ENCODE measurements around the gene TIGAR. TPM values are rescaled to one million over a fixed set of nuclear protein-coding genes. Genes with fewer than 3 reads are reported as not detected.

The TIGAR gene
- total RNA-seq, 3 donors from 2014 or later, result 2.9 to 7.5 (median 6.9) TPM

DNA sequence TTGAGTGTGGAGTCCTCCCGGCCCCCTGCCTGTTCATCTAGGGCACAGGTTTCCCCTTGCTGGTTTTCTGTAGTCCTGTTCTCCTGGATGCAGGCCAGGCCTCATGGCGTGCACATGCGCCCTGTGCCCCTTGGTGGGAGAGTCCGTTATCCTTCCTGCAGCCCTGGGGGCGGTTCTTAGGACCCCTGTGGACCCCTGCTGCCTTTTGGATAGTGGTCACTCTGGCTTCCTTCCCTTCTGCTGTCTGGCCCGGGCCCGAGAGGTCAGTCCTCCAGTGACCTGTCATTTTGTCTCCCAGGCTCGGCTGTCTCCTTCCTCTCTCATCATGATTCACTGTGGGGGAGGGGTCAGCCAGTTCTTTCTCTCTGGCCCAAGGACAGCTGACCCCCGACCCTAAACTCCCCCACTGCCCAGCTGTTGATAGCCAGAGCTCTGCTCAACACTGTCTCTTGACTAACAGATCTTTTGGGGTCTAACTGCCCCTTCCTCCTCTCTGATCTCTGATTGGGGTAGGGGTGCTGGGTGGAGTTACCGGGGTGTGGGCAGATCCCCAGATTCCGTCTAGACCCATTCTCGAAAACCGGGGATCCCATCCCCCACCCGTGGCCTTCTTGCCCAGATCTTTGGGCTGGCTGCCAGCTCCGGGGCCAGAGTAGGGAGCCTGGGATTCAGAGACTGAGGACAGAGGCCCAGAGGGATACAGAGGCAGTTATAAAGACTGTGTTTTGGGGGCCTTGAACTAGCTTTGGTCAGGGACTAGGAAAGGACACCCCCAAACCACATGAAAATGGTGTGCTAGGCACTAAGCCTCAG lies 40.5 kb upstream of the TIGAR start:
- Histone ChIP-seq H3K27me3 (peaks cover 0 to 3% of the 10 kb centered on the region in 2 donors), H3K4me1 (no peaks in the 10 kb centered on the region), H3K9me3 (no peaks in the 10 kb centered on the region), H3K4me3 (peak overlapping the region in 1 of 3 donors; percentile 46), H3K27ac (peak overlapping the region; percentile 66 to 84), H3K36me3 (no peaks in the 10 kb centered on the region)
- TF ChIP-seq POLR2AphosphoS5 (IDR thresholded peaks at IDR 0.05) (no peak), POLR2A (IDR thresholded peaks at IDR 0.05) (no peak)
- TF ChIP-seq, protein P1, sequence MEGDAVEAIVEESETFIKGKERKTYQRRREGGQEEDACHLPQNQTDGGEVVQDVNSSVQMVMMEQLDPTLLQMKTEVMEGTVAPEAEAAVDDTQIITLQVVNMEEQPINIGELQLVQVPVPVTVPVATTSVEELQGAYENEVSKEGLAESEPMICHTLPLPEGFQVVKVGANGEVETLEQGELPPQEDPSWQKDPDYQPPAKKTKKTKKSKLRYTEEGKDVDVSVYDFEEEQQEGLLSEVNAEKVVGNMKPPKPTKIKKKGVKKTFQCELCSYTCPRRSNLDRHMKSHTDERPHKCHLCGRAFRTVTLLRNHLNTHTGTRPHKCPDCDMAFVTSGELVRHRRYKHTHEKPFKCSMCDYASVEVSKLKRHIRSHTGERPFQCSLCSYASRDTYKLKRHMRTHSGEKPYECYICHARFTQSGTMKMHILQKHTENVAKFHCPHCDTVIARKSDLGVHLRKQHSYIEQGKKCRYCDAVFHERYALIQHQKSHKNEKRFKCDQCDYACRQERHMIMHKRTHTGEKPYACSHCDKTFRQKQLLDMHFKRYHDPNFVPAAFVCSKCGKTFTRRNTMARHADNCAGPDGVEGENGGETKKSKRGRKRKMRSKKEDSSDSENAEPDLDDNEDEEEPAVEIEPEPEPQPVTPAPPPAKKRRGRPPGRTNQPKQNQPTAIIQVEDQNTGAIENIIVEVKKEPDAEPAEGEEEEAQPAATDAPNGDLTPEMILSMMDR (IDR thresholded peaks at IDR 0.05), result no peak
- intact Hi-C loops (cut with DNase I; ENCODE audit: low total_unique reads), result loop anchor here (10.0 kb wide), 1 partner anchor 396 kb away; no protein-coding TSS in a partner anchor
- DNase-seq (ENCODE audit: low spot score in 2 of 2), result no peak

DNA sequence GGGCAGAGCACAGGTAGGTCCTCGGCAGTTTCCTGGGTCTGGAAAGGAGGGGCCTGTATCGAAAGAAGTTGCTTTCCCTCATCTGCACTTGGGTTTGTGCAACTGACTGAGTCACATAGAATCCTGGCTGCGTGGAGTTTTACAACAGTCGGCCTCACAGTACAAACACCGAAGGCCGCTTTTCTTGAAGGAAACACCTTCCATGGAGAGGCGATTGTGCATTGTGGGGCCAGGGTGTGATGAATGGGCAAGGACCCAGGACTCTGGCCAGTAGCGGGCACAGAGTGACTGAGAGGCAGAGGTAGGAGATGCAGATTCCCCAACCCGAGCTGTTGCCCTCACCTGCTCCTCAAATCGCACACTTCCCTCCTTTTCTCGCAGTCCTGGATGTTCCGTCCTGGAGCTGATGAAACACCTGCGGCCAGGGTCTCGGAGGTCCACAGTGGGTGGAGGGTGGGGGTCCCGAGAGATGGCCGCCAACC lies 39.8 kb upstream of the TIGAR start:
- no peaks in the 10 kb centered on the region for H3K4me1 ChIP-seq
- no peak for DNase-seq (ENCODE audit: low spot score in 2 of 2)

DNA sequence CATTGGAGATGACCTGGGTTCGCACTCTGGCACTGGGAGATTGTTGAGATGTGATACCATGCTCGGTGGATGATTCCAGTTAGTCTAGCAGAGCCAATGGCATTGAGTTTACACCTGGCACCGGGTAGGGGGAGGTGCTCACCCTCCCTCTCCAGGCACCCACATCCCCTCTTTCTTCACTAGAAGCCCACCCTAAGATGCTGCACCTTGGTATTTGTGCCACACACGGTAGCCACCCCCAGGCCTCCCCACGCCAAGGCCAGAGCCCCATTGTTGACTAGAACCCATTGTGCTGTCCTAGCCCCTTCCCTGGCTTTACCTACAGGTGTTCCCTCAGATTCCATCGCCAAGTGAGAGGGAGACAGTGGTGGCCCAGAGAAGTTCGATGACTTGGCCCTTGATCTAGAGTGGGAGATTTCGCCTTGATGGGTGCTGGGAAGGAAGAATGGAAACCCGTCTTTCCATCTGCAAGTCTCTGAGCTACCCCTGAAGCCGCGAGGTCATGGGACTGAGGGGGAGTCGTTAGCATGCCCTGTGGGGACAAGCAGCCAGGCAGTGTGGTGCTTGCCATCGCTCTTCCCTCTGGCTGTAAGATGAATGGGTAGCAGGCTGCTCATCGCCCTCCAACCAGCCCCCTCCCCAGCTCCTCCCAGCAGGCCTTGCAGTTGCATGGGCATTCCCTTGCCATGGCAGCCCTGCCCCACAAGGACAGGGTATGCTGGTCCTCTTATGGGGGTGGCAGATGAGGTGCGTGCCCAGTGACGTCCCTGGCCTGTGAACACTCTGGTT lies 38.7 kb upstream of the TIGAR start:
- H3K4me1 ChIP-seq, result no peaks in the 10 kb centered on the region
- intact Hi-C loops (cut with DNase I; ENCODE audit: low total_unique reads), result loop anchor here (10.0 kb wide), 1 partner anchor 397 kb away; no protein-coding TSS in a partner anchor
- H3K27me3 ChIP-seq, result peaks cover 0 to 5% of the 10 kb centered on the region in 2 donors
- no peak for DNase-seq (ENCODE audit: low spot score in 2 of 2)
- H3K36me3 ChIP-seq, result no peaks in the 10 kb centered on the region
- TF ChIP-seq POLR2AphosphoS5 (IDR thresholded peaks at IDR 0.05) (no peak), POLR2A (IDR thresholded peaks at IDR 0.05) (no peak)
- TF ChIP-seq, protein P1 (IDR thresholded peaks at IDR 0.05), result no peak
- no peak overlapping the region for H3K4me3 ChIP-seq
- no peak overlapping the region for H3K27ac ChIP-seq
- no peaks in the 10 kb centered on the region for H3K9me3 ChIP-seq

More for the DNA sequence above, 39.8 kb upstream of the TIGAR start:
- H3K9me3 ChIP-seq, result no peaks in the 10 kb centered on the region
- peaks cover 0 to 5% of the 10 kb centered on the region in 2 donors for H3K27me3 ChIP-seq
- H3K4me3 ChIP-seq, result peak overlapping the region in 1 of 3 donors; percentile 46
- no peaks in the 10 kb centered on the region for H3K36me3 ChIP-seq
- TF ChIP-seq POLR2A (IDR thresholded peaks at IDR 0.05) (no peak), POLR2AphosphoS5 (IDR thresholded peaks at IDR 0.05) (no peak)
- TF ChIP-seq, protein P1 (IDR thresholded peaks at IDR 0.05), result no peak
- intact Hi-C loops (cut with DNase I; ENCODE audit: low total_unique reads), result loop anchor here (10.0 kb wide), 1 partner anchor 396 kb away; no protein-coding TSS in a partner anchor
- peak overlapping the region; percentile 66 to 84 for H3K27ac ChIP-seq

DNA sequence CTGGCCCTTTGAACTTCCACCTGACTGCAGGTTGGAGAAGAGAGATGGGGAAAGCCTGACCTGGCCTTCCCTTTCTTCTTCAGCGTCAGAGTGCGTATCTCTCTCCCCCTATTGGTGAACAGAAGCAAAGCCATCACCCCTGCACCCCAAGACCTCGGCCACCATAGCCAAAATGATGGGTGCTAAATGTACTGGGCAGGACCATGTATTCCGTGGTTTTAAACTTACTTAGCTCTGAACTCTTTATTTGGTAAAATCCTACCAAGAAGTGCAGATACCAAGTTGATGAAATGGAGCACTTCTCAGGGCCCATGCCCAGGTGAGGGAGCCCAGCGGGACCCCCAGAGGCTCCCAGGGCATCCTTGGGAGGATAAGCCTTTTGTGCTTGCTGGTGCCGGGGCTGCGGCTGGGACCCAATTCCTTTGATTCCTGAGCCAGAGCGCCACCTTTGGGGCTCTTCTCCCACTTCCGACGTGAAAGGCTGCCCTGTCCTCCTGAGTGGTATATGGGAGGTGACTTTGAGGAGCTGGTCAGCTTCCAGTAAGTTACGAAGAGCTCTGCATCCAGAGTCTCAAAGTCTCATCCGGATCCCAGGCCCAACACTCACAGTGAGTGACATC lies 38.0 kb upstream of the TIGAR start:
- no peak for TF ChIP-seq POLR2A (IDR thresholded peaks at IDR 0.05)
- TF ChIP-seq, protein P1 (IDR thresholded peaks at IDR 0.05), result no peak
- TF ChIP-seq POLR2AphosphoS5 (IDR thresholded peaks at IDR 0.05), result no peak
- Histone ChIP-seq H3K4me1 (no peaks in the 10 kb centered on the region), H3K9me3 (no peaks in the 10 kb centered on the region), H3K36me3 (no peaks in the 10 kb centered on the region), H3K27me3 (peaks cover 0 to 5% of the 10 kb centered on the region in 2 donors), H3K4me3 (no peak overlapping the region), H3K27ac (no peak overlapping the region)
- DNase-seq (ENCODE audit: low spot score in 2 of 2), result no peak
- intact Hi-C loops (cut with DNase I; ENCODE audit: low total_unique reads), result loop anchor here (10.0 kb wide), 1 partner anchor 398 kb away; no protein-coding TSS in a partner anchor
